Measurements from ENCODE around the gene CA7.

The CA7 gene

DNA sequence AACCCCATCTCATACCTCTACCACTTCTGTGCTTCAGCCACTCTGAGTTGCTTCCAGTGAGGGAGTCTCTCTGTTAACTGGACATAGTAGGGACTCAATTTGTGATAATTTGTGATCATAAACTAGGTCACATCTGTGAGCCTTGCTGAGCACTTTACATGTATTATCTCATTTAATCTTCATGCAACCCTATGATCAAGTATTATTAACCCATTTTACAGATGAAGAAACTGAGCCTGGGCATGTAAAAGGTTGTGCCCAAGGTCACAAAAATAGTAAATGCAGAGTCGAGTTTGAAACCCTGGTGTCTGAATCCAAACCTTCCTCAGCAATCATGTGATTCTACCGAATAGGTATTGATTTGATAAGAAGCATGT, 54.7 kb downstream of the CA7 start (continued):
- no peak for TF ChIP-seq REPIN1 (tag by site-specific recombination; IDR thresholded peaks at IDR 0.05; ENCODE audit: low read depth)
- TF ChIP-seq ZNF596 (tag by site-specific recombination; IDR thresholded peaks at IDR 0.05), result no peak
- TF ChIP-seq ZNF747 (tag by site-specific recombination; IDR thresholded peaks at IDR 0.05), result no peak
- TF ChIP-seq ZNF549 (tag by site-specific recombination; IDR thresholded peaks at IDR 0.05), result no peak
- TF ChIP-seq ZNF311 (tag by site-specific recombination; IDR thresholded peaks at IDR 0.05; ENCODE audit: borderline replicate concordance), result no peak

DNA sequence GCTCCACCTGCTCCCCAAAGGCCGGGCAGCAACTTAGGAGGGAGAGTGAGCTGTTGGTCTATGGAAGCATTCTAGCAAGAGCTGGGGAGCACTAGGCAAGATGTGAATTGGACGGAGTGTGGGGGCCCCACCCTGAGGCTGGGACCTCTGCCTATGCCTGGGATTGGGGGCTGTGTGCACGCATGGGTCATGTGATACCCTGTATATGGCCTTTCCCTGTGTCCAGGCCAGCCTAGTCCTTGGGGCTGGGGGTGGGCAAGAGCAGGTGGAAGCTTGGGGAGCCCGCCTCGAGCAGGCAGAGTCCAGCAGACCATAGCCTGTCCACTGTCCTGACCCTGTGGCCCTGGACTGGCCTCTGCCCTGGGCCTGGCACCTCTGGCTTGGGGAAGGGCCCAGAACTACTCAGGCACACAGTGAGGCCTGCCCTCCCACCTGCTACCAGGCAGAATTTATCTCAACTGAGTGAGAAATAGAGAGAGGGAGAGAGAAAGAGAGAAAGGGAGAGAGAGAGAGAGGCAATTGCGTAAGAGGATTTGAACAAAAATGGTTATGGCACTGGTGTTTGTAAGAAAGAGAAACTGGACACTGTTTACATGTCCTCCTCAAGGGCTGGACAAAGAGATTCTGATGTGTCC, 55.2 kb downstream of the CA7 start:
- TF ChIP-seq ZNF366 (tag by site-specific recombination; conservative IDR thresholded peaks at IDR 0.05) (peak; percentile 89), ZNF596 (tag by site-specific recombination; IDR thresholded peaks at IDR 0.05) (peak; percentile 89), PRDM1 (tag by site-specific recombination; IDR thresholded peaks at IDR 0.05) (peak; percentile 95)
- TF ChIP-seq, protein P1, sequence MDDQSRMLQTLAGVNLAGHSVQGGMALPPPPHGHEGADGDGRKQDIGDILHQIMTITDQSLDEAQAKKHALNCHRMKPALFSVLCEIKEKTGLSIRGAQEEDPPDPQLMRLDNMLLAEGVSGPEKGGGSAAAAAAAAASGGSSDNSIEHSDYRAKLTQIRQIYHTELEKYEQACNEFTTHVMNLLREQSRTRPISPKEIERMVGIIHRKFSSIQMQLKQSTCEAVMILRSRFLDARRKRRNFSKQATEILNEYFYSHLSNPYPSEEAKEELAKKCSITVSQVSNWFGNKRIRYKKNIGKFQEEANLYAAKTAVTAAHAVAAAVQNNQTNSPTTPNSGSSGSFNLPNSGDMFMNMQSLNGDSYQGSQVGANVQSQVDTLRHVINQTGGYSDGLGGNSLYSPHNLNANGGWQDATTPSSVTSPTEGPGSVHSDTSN (CRISPR knock-in tag; IDR thresholded peaks at IDR 0.05), result no peak
- H3K4me1 ChIP-seq (ENCODE audit: control insufficient read depth, insufficient read depth, low read length), result peaks cover 8% of the 10 kb centered on the region; the same call in 1 of the 2 replicates
- ChIA-PET POLR2A (interaction anchor here (1.3 to 2.0 kb wide), 3 partner anchors 18 to 44 kb away, joined by 5 to 8 read pairs (median 8); partner anchors contain the start of genes CIAO2B and PDP2), CTCF (interaction anchor here (0.5 to 17.9 kb wide), 5 partner anchors 8 to 47 kb away, joined by 3 to 268 read pairs (median 3); partner anchors contain the start of genes CDH16 and RRAD)
- H3K9me3 ChIP-seq (ENCODE audit: control insufficient read depth, insufficient read depth, low read depth, low read length), result no peaks in the 10 kb centered on the region
- no peaks in the 10 kb centered on the region for H3K36me3 ChIP-seq (ENCODE audit: control insufficient read depth in 2 of 2, insufficient read depth in 1 of 2, low read length in 2 of 2)
- no peak overlapping the region for H3K4me3 ChIP-seq (ENCODE audit: low read depth, low read length)
- peak overlapping the region; percentile 20; the same call in 1 of the 2 replicates for H3K27ac ChIP-seq (ENCODE audit: extremely low read depth, low read depth, low read length)

DNA sequence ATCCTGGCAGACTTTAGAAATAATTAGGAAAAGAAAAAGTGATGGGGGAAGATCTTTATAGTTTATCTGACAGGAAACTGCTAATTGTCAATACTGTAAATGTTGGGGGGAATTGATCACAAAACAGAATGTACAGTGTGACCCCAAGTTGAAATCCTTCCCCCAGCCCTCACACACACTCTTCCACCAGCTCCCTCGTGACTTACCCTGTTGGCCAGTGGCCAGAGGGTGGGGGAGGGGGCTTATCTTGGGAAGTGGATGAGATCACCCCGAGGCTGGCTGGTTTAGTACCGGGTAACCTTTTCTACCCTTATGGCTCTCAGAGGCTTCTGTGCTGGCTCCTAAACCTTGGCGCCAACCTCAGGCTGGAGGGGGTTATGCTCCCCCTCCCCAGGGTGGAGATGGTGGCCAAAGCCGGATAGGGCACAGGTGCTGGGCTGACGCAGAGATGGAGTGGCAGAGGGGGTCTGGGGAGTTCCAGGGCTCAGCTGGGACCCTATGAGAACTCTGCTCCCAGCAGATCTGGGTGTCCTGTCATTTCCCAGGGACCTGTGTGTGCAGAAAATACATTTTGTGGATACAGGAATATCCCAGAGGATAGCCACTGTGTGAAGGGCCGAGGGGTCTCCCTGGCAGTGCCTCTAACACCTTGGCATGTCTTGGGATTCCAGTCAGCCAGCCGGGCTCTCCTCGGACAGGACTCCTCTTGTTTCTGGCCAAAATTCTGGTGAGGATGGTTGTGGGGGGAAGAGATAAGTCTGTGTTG, 55.9 kb downstream of the CA7 start:
- H3K27ac ChIP-seq (ENCODE audit: extremely low read depth, low read depth, low read length), result peak overlapping the region; percentile 20; the same call in 1 of the 2 replicates
- peaks cover 11% of the 10 kb centered on the region for H3K4me1 ChIP-seq (ENCODE audit: control insufficient read depth, insufficient read depth, low read length)
- ChIA-PET CTCF (interaction anchor here (0.5 to 17.9 kb wide), 7 partner anchors 9 to 46 kb away, joined by 3 to 268 read pairs (median 3); partner anchors contain the start of genes CDH16 and RRAD), POLR2A (interaction anchor here (1.3 to 2.0 kb wide), 3 partner anchors 19 to 43 kb away, joined by 5 to 8 read pairs (median 8); partner anchors contain the start of genes CIAO2B and PDP2)
- no peaks in the 10 kb centered on the region for H3K9me3 ChIP-seq (ENCODE audit: control insufficient read depth, insufficient read depth, low read depth, low read length)
- H3K36me3 ChIP-seq (ENCODE audit: control insufficient read depth in 2 of 2, insufficient read depth in 1 of 2, low read length in 2 of 2), result no peaks in the 10 kb centered on the region
- H3K4me3 ChIP-seq (ENCODE audit: low read depth, low read length), result no peak overlapping the region
- TF ChIP-seq ZNF785 (tag by site-specific recombination; IDR thresholded peaks at IDR 0.05), result no peak
- no peak for TF ChIP-seq TRIM28 (IDR thresholded peaks at IDR 0.05; ENCODE audit: borderline replicate concordance, low read length)
- peak; percentile 95 for TF ChIP-seq ZNF660 (tag by site-specific recombination; IDR thresholded peaks at IDR 0.05)
- TF ChIP-seq, protein P2, sequence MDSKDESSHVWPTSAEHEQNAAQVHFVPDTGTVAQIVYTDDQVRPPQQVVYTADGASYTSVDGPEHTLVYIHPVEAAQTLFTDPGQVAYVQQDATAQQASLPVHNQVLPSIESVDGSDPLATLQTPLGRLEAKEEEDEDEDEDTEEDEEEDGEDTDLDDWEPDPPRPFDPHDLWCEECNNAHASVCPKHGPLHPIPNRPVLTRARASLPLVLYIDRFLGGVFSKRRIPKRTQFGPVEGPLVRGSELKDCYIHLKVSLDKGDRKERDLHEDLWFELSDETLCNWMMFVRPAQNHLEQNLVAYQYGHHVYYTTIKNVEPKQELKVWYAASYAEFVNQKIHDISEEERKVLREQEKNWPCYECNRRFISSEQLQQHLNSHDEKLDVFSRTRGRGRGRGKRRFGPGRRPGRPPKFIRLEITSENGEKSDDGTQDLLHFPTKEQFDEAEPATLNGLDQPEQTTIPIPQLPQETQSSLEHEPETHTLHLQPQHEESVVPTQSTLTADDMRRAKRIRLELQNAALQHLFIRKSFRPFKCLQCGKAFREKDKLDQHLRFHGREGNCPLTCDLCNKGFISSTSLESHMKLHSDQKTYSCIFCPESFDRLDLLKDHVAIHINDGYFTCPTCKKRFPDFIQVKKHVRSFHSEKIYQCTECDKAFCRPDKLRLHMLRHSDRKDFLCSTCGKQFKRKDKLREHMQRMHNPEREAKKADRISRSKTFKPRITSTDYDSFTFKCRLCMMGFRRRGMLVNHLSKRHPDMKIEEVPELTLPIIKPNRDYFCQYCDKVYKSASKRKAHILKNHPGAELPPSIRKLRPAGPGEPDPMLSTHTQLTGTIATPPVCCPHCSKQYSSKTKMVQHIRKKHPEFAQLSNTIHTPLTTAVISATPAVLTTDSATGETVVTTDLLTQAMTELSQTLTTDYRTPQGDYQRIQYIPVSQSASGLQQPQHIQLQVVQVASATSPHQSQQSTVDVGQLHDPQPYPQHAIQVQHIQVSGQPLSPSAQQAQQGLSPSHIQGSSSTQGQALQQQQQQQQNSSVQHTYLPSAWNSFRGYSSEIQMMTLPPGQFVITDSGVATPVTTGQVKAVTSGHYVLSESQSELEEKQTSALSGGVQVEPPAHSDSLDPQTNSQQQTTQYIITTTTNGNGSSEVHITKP (tag by site-specific recombination; IDR thresholded peaks at IDR 0.05), result peak; percentile 78
- TF ChIP-seq ZBTB21 (tag by site-specific recombination; IDR thresholded peaks at IDR 0.05), result peak; percentile 31; the same call in 1 of the 2 replicates
- TF ChIP-seq, protein P3, sequence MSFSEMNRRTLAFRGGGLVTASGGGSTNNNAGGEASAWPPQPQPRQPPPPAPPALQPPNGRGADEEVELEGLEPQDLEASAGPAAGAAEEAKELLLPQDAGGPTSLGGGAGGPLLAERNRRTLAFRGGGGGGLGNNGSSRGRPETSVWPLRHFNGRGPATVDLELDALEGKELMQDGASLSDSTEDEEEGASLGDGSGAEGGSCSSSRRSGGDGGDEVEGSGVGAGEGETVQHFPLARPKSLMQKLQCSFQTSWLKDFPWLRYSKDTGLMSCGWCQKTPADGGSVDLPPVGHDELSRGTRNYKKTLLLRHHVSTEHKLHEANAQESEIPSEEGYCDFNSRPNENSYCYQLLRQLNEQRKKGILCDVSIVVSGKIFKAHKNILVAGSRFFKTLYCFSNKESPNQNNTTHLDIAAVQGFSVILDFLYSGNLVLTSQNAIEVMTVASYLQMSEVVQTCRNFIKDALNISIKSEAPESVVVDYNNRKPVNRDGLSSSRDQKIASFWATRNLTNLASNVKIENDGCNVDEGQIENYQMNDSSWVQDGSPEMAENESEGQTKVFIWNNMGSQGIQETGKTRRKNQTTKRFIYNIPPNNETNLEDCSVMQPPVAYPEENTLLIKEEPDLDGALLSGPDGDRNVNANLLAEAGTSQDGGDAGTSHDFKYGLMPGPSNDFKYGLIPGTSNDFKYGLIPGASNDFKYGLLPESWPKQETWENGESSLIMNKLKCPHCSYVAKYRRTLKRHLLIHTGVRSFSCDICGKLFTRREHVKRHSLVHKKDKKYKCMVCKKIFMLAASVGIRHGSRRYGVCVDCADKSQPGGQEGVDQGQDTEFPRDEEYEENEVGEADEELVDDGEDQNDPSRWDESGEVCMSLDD (tag by site-specific recombination; IDR thresholded peaks at IDR 0.05), result no peak
- no peak for TF ChIP-seq ZNF596 (tag by site-specific recombination; IDR thresholded peaks at IDR 0.05)
- TF ChIP-seq ZFP37 (tag by site-specific recombination; IDR thresholded peaks at IDR 0.05), result no peak
- no peak for TF ChIP-seq MYNN (tag by site-specific recombination; IDR thresholded peaks at IDR 0.05; ENCODE audit: borderline replicate concordance)
- TF ChIP-seq ZNF623 (tag by site-specific recombination; IDR thresholded peaks at IDR 0.05), result no peak; the same call in 1 of the 2 replicates
- no peak for TF ChIP-seq ZNF670 (tag by site-specific recombination; IDR thresholded peaks at IDR 0.05; ENCODE audit: low read depth)
- no peak for TF ChIP-seq SETDB1 (IDR thresholded peaks at IDR 0.05; ENCODE audit: insufficient read length, low read length)
- TF ChIP-seq ZNF19 (tag by site-specific recombination; IDR thresholded peaks at IDR 0.05; ENCODE audit: low read depth), result no peak
- no peak for TF ChIP-seq ZNF544 (tag by site-specific recombination; IDR thresholded peaks at IDR 0.05)
- TF ChIP-seq SP7 (tag by site-specific recombination; IDR thresholded peaks at IDR 0.05), result peak; percentile 64; the same call in 1 of the 2 replicates

Data from HEK293 (cell line).